Fibroblast of skin of abdomen (primary cell): ENCODE data around the gene CYTIP.
A peak's percentile ranks its signal among the peaks of the same experiment; 100 is the strongest.

ENCODE experiments used
- DNase-seq: peaks from one replicate; pipeline ENCODE4 v3.0.0-alpha.2; 2013

CYTIP gene

DNA sequence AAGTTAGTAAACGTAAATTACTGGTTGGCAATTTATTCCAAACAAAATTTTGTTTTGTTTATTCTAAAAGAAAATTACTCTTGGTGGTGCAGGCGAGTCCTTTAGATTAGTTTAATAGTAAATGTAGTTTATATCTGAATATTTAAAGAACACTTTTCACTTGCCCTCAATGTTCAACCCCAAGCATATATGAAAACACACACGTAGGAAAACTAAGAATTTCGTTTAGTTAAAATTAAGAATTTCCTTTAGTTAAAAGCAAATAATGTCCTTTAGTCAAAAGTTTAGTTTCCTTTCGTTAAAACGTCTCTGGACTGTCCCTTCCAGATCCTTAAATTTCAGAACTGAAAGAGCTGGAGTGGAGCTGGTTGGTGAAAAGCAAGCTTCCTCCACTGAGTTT, 19.1 kb upstream of the CYTIP start:
- DNase-seq = no peak

DNA sequence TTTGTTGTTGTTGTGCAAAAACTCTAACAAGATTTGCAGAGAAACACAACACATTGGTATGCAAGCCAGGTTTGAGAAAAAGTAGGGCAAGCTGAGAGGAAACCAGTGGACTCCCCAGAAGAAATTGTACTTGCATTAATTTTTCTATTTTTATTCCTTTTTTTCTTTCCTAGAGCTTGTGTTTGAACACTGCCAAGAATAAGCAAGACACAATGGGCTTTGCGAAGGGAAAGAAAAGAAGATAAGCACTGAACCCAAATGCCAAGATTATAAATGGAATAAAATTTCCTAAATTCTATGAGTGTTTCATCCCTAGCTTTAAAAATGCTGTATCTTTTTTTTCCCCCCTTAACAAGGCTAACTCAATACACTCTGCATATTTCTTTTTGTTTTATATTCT, 17.0 kb upstream of the CYTIP start:
- DNase-seq = no peak

DNA sequence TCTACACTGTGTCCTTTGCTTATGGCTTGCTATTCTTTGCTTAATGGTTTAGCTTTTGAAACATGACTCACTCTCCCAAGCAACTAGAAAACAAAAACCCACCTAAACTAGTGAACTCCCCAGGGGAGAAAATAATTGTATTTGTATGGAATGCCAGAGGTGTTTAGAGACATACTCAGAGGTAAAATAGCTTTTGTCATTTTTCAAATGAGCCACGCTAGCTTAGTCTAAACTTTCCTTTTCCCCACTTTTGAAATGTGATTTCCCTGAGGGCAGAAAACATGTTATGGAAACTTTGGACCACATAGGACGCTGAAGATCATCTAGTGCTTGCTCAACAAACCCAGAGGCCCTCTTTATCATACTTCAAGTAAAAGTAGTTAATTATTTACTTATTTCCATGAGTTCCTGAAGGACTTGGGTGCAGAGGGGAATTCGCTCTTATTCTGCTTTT, 16.5 kb upstream of the CYTIP start:
- no peak for DNase-seq

DNA sequence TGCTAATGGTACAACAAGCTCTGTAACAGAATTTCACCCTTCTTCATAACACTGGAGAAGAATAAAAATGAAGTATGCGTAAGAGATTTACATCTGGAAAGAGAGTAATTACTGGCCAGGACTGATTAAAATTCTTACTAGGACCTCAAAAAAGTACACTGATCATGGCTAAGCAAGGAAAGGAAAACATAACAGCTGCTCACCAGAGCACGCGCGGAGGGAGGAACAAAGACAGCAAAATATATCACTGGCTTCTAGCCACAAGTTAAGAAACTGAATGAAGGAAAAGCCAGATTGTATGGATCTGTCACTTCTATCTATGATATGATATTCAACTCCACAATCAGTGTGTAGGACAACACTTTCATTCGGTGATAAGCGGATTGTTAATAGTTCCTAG, 15.6 kb upstream of the CYTIP start:
- no peak for DNase-seq

DNA sequence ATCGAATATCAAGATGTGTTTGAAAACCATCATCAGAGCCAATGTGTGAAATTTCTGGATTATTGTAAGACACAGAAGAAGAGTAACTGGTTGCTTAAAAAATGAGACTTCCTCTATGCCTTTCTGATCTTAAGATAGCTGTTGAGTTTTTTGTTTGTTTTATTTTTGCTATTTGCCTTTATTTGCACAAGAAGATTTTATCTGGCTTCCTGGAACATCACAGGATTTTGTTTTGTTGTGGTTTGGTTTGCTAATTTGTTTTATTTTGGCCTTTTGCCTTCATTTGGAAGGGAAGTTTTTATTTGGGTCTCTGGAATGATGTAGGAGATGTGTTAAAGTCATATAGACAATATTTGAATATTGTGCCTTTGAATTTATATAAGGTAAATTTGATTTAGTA, 3.9 kb upstream of the CYTIP start:
- DNase-seq = no peak

DNA sequence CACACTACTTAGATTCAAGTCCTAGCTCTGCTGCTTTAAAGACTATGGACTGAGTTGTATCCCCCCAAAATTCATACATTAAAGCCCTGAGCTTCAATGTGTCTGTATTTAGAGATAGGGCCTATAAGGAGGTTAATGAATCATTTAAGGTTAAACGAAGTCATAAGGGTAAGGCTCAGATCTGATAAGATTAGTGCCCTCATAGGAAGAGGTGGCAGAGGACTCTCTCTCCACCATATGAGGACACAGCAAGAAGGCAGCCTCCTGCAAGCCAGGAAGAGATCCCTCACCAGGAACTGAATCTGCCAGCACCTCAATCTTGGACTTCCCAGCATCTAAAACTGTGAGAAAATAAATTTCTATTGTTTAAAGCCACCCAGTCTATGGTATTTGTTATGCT, 3.1 kb upstream of the CYTIP start:
- no peak for DNase-seq

DNA sequence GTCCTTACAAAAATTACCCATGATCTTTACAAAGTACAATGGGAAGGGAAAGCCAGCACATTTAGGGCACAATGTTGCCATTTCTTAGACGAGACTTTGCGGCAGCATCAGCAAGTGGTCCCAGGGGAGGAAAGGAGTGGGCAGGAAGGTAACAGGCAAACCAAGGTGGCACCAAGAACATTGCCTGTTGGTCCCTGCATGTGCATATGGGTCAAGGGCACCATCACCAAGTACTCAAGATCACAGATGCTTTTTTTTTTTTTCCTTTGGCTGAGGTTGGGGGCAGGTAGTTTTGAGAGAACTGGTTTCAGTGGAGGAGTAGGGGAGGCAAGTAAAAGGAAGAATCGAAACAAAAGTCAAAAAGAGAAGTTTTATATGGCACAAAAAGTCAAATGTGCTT, 752 bp upstream of the CYTIP start:
- no peak for DNase-seq

DNA sequence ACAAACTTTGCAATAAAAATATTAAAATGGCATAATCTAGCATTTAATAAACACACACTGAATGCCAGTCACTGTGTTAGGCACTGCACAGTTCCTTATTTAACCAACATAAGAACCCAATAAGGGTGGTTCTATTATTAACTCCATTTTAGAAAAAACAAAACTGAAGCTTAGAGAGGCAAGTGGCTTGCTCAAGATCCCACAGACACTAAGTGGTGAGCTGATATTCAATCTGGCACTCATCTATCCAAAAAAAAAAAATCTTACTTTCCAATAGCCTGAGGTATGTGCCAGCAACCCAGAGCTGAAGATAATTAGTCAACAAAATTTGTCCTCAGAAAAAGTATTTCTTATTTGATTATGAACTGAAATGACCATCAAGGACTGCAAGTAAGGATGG, 799 bp downstream of the CYTIP start:
- no peak for DNase-seq

GRCh38 chr2:157442636-157443035, 1.3 kb downstream of the CYTIP start:
- DNase-seq = no peak

DNA sequence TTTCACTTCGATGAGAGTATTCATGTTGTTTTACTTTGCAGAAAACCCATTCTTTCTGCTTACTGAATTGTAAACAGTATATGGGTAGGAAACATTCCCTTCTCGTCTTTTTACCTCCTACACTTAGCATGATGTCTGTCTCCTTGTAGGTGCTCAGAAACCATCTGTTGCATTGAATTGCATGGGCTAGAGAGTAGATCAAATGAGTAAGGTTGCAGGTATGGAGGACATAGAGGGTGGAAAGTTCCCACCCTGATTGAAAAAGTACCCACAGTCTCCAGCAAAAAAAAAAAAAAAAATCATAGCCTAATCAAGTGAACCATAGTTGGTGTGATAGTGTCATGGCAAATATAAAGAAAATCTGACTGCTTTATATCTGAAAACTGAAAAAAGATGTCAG, 1.7 kb downstream of the CYTIP start:
- DNase-seq = no peak

- DNase-seq = no peak
These were observed 2.8 kb downstream of the CYTIP start for GRCh38 chr2:157441072-157441454.

DNA sequence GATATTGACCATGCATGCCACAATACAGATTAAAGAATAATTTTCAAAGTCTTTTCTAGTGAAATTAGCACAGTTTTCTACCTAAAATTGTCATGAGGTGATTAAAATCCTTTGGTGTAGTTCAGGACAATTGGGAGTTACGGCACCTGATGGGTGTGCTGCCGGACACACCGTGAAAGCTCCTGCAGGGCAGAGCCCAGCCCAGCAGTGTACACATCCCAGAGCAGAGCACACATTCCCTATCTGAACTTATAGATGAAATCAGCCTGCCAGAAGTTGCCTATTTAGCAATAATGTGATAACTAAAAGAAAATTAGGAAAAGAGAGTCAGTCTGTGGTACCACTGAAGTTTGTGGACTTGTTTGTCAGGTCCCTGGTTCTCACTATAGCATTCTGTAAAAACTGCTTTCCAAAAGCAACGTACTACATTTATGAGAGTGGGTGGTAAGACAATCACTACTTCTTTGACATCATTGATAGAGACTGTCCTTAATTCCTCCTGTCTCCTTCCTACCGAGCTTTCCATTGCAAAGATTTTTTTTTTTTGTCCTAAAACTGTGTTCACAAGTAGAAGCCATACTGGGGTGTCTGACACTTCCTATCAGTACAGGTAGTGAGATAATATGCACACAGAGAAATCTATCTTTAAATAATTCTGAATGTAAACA, 3.4 kb downstream of the CYTIP start:
- DNase-seq = no peak

- DNase-seq = no peak
These were observed 4.1 kb downstream of the CYTIP start for GRCh38 chr2:157439824-157440186.

- peak; percentile 77 for DNase-seq
These were observed 4.7 kb downstream of the CYTIP start for GRCh38 chr2:157438863-157439823.

GRCh38 chr2:157433394-157433793, 10.5 kb downstream of the CYTIP start:
- no peak for DNase-seq

DNA sequence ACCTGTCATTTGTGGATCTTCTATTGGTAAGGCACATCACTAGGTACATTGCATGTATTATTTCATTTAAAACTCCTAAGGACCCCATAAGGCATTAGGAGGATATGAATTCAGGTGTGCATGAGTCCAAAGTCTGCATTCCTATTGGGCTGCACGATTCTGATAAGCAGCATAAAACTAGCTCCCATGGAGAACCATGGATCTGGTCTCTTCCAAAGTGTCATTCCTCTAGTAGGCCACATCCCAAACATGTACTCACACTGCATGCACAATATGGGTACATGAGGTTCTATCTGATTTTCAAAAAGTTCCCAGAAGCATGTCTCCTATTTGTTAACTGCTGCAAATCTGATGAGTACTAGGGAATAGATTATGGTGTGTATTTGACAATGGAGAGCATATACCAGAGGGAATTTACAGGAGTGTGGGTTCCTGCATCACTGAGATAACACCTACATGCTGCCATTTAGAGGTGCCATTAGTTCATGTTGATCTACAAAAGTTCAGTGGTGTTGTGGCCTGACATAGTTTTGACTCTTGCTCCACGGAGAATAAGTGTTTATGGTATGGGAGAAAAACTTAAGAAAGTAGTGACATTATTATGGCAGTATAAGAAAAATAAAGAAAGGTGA, 11.3 kb downstream of the CYTIP start:
- DNase-seq = no peak

GRCh38 chr2:157431176-157431575, 12.7 kb downstream of the CYTIP start:
- no peak for DNase-seq

GRCh38 chr2:157428500-157429175, 15.3 kb downstream of the CYTIP start:
- no peak for DNase-seq

- no peak for DNase-seq
These were observed 16.0 kb downstream of the CYTIP start for GRCh38 chr2:157427922-157428303.

GRCh38 chr2:157427003-157427921, 16.6 kb downstream of the CYTIP start:
- no peak for DNase-seq

DNA sequence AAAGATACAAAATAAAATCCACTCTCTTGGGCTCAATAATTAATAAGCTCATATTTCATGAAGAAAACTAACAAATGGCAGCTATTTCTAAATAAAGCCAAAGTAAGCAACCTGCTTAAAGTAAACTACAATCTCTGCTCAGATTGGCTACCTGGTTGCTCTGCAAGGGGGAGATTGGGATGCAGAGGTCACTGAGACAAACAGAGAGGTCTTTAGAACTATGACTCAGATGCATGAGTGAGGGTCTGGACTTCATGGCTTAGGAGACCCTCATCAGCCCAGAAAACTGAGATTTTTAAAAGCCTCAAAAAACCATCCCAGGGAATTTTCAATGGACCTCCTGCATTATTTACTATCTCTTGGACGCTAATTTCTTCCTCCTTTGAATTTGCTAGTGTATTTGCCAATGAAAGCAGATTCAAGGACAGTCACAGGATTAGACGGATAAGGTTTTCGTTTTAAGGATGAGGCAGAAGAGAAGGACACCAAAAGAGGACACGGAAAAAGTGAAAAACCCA, 17.4 kb downstream of the CYTIP start:
- DNase-seq = no peak

GRCh38 chr2:157424374-157424773, 19.5 kb downstream of the CYTIP start:
- DNase-seq = no peak
